GM10266 (cell line): Measurements from ENCODE around the gene EIF5A.
"Not testable (repeated sequence)": the region's sequence is repeated elsewhere in the genome, so short reads cannot be mapped to it uniquely, and the experiment has no call there.

Source experiments
- DNase-seq: peaks from one replicate; pipeline ENCODE4 v3.0.0; 2012; ENCODE audit errors: extremely low spot score
- TF ChIP-seq, protein P1 (sequence below): IDR thresholded peaks from 2 replicates; pipeline ENCODE4 v1.5.1; 2012; ENCODE audit warnings: mild to moderate bottlenecking, low read depth; ENCODE audit not compliant: control insufficient read depth, insufficient read depth; ENCODE audit errors: missing control alignments

Gene EIF5A

DNA sequence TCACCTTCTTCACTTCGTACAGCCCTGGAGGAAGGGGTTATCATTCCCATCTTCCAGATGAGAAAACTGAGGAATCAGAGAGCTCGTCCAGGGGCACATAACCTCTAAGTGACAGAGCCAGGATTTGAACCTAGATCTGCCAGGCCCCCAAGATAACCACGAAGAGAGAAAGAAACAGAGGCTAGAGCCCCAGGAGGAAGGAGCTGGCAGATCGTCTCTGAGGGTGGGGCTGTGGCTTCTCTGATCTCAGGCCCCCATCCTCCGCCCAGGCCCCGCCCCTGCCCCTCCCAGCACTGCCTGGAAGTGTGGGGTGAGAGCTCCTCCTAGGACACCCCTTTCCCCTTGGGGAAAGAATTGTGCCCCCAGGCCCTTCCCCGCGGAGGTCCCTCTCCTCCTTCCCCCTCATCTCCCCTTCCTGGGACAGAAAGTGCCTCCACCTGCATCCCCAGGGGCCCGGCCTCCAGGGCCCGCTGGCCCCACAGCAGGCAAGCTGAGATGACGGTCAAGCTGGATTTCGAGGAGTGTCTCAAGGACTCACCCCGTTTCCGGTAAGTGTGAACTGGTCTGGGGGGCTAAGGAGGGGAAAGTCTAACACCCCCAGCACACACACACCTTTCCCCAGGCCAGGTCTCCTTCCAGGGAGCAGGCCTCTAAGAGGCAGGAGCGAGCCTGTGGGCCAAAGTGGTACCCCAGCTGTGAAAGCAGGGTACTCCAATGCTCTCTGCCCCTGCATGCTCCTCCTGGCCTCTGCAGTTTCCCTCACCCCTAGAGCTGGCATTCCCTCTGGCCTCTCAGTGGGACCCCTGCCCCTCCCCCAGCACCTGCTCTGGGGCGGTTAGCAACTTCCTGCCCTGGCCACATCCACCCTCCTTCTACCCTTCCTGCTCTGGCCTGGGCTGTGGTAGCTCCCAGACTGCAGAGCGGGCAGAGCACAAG, 29.1 kb downstream of the EIF5A start, which contains the start of gene ACAP1:
Gene ACAP1, plus strand, starts transcription at position 290 of the 936 bp plus-strand sequence. Its CDS starts 206 bp downstream, at position 496.
- DNase-seq = peak; percentile 80
- TF ChIP-seq, protein P1, sequence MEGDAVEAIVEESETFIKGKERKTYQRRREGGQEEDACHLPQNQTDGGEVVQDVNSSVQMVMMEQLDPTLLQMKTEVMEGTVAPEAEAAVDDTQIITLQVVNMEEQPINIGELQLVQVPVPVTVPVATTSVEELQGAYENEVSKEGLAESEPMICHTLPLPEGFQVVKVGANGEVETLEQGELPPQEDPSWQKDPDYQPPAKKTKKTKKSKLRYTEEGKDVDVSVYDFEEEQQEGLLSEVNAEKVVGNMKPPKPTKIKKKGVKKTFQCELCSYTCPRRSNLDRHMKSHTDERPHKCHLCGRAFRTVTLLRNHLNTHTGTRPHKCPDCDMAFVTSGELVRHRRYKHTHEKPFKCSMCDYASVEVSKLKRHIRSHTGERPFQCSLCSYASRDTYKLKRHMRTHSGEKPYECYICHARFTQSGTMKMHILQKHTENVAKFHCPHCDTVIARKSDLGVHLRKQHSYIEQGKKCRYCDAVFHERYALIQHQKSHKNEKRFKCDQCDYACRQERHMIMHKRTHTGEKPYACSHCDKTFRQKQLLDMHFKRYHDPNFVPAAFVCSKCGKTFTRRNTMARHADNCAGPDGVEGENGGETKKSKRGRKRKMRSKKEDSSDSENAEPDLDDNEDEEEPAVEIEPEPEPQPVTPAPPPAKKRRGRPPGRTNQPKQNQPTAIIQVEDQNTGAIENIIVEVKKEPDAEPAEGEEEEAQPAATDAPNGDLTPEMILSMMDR = no peak

DNA sequence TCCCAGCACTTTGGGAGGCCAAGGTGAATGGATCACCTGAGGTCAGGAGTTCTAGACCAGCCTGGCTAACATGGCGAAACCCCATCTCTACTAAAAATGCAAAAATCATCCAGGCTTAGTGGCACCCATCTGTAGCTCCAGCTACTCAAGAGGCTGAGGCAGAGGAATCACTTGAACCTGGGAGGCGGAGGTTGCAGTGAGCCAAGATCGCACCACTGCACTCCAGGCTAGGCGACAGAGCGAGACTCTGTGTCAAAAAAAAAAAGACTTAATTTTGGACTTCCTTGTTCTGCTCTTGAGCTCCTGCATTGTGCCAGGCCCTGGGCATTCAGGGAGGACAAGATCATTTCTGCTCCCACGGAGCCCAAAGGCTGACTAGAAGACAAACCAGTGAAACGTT, 30.2 kb downstream of the EIF5A start:
- DNase-seq = not testable (repeated sequence)

DNA sequence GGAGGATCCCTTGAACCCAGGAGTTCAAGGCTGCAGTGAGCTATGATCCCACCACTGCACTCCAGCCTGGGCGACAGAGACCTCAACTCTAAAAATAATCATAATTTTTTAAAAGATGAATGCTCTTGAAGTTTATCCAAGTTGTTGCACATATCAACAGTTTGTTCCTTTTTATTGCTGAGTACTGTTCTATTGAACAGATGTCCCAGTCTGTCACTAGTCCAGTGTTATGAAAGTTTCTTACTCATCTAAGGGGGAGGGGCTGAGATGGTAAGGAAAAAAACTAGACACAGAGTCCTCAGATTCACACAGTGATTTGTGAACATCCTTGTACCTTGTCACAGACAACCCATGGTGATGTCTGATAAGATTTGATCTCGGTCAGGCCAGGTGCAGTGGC, 32.8 kb downstream of the EIF5A start:
- no peak for DNase-seq
- TF ChIP-seq, protein P1 = no peak

DNA sequence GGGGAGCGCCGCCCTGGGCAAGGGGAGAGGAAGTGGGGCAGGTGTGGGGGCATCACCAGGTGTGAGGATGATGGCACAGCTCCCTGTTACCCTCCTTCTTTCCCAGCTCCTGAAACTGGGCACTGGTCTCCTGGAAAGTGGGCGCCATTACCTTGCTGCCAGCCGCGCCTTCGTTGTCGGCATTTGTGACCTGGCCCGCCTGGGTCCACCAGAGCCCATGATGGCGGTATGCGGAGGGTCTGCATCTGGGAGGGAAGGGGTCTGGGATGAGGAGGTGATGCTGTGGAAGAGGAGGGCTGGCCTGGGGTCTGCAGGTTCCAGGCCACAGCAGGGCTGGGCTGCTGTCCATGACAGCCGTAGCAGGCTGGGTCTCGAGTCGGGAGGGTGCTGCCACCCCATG, 34.4 kb downstream of the EIF5A start:
- no peak for DNase-seq
- TF ChIP-seq, protein P1 = no peak

DNA sequence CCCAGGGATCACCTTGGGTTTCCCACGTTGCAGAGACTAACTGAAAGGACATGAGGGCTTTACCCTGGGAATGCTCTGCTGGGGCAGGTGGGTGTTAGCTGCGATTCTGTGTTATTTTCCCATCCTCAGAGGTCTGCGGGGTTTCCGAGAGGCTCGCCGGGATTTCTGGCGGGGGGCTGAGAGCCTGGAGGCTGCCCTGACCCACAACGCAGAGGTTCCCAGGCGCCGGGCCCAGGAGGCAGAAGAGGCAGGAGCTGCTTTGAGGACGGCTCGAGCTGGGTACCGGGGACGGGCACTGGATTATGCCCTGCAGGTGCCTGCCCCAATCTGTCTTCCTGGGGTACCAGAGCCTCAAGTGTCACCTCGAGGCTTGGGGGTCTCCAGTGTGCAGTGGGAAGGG, 35.8 kb downstream of the EIF5A start:
- TF ChIP-seq, protein P1 = no peak
- no peak for DNase-seq

DNA sequence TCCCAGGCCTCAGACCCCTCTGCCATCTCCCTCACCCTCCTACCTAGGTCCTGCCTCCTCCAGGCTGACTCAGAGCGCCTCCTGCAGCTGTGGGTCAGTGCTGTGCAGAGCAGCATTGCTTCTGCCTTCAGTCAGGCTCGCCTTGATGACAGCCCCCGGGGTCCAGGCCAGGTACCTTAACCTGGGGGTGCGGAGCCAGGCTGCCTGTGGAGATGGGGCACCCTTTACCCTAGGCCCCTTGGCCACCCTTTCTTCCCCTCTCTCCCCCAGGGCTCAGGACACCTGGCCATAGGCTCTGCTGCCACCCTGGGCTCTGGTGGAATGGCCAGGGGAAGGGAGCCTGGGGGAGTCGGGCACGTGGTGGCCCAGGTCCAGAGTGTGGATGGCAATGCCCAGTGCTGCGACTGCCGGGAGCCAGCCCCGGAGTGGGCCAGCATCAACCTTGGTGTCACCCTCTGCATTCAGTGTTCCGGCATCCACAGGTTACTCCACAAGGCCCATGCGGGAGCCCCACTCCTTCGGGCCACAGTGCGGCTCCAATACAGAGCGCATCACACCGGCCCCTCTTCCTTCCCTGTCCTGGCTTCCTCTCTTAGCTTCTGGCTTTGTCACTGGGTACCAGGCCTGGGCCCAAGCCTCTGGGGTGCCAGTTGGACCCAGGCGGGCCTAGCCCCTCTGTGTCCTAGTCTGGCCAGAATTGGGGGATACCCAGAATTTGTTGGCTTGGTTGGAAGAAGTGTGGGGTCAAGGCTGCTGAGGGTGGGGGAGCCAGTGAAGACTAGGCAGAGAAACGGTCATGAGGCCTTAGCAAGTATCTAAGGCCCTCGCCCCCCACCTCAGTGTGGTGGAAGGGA, 39.6 kb downstream of the EIF5A start:
- no peak for DNase-seq
- TF ChIP-seq, protein P1 = no peak

DNA sequence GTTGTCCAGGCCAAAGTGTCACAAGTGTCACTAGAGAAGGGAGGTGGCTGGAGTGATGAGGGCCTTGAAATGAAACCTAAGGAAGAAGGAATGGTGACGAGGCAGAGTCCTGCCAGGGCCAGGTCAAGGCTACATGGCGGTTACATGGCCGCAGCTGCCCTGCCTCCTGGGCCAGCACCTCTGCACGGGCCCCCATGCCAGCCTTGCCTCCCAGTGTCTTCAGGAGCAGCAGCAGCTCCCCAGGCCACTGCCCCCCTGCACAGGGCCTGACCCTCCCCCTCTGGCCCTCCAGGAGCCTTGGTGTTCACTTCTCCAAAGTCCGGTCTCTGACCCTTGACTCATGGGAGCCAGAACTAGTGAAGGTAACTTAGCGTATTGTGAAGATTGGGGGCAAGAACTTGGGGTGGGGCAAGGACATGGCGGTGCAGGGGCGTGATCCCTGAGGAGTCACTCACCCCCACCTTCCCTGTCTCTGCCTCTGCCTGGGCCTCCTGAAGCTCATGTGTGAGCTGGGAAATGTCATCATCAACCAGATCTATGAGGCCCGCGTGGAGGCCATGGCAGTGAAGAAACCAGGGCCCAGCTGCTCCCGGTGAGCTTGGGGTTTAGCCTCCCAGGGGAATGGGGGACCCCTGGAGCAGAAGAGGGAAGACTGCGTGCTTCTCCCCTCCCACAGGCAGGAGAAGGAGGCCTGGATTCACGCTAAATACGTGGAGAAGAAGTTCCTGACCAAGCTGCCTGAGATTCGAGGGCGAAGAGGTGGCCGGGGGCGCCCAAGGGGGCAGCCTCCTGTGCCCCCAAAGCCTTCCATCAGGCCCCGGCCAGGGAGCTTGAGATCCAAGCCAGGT, 40.4 kb downstream of the EIF5A start:
- TF ChIP-seq, protein P1 = no peak
- no peak for DNase-seq
